Adrenal gland (tissue), 12 donors: ENCODE data around the gene CIZ1. TPM values are rescaled to one million over a fixed set of nuclear protein-coding genes. Genes with fewer than 3 reads are reported as not detected.

ENCODE experiments used
- DNase-seq, 7 donors: peaks; one replicate each; pipeline ENCODE4 v3.0.0-alpha.2; 2019 to 2020
- H3K27ac ChIP-seq, 5 donors: fragments of 200-600 bp; sonication (generic) in 4 of 5; 1 replicate in 3 of 5; 2 replicates in 2 of 5; pipeline versions ENCODE4 v1.5.1 to v1.8.0; 2016 to 2020; ENCODE audit warnings: mild to moderate bottlenecking in 1 of 5
- H3K27me3 ChIP-seq: fragments of 200-600 bp; 2 replicates; pipeline ENCODE4 v1.8.0; 2021
- H3K36me3 ChIP-seq, 2 donors: fragments of 200-600 bp; replicated peaks in 1 of 2; 1 replicate in 1 of 2; 2 replicates in 1 of 2; pipeline versions ENCODE4 v1.5.1 to v1.8.0; 2018 to 2022
- H3K4me1 ChIP-seq, 2 donors: fragments of 200-600 bp; replicated peaks in 1 of 2; 1 replicate in 1 of 2; 2 replicates in 1 of 2; pipeline versions ENCODE4 v1.5.1 to v1.8.0; 2018 to 2021
- H3K4me3 ChIP-seq, 4 donors: fragments of 200-600 bp; sonication (generic) in 3 of 4; one replicate each; pipeline ENCODE4 v1.5.1; 2016 to 2018
- H3K9me3 ChIP-seq, 3 donors: fragments of 200-600 bp; sonication (generic) in 1 of 3; replicated peaks in 1 of 3; 1 replicate in 2 of 3; 2 replicates in 1 of 3; pipeline versions ENCODE4 v1.5.1 to v1.8.0; 2016 to 2021
- CTCF ChIP-seq, 6 experiments: fragments of 450-650 bp in 4 of 6; fragments of 200-600 bp in 2 of 6; sonication (generic) in 1 of 6; IDR thresholded peaks; 1 replicate in 5 of 6; 2 replicates in 1 of 6; pipeline versions ENCODE4 v1.5.1 to v1.8.0; 2016 to 2021; ENCODE audit warnings: antibody characterized with exemption in 6 of 6, mild to moderate bottlenecking in 2 of 6, moderate library complexity in 1 of 6
- POLR2A ChIP-seq, 2 donors: fragments of 450-650 bp; IDR thresholded peaks; one replicate each; pipeline ENCODE4 v1.6.1; 2017; ENCODE audit warnings: antibody characterized with exemption in 2 of 2, mild to moderate bottlenecking in 2 of 2, moderate library complexity in 1 of 2
- WGBS, 4 donors: extraction: QIAGEN DNeasy Blood & Tissue Kit in 2 of 4; methylation state at CpG; one replicate each; pipeline versions ENCODE4 v1.1.5 to v1.1.7; 2013 to 2017; 5-methylcytosine and 5-hydroxymethylcytosine counted together
- intact Hi-C, 2 donors: fragments of 100-400 bp; cut with DNase I; formaldehyde crosslinking; loops; one replicate each; pipeline versions ENCODE4 v1.14.1 to v1.15.0; 2022 to 2023
- polyA plus RNA-seq, 3 donors: library from polyadenylated mRNA; stranded (reverse); fragments of 200-250 nt in 2 of 3; fragments of 350-450 nt in 1 of 3; fragmentation: Illumina TruSeq in 1 of 3; extraction: RNeasy Lipid Tissue Mini Kit (QIAGEN cat#74804) in 1 of 3; gene quantifications; one replicate each; pipeline ENCODE4 v1.2.3, GENCODE V29; 2013 to 2014
- total RNA-seq, 9 donors: library from RNA; depleted of rRNA in 4 of 9; stranded (reverse); fragments of >200 nt in 4 of 9; fragments of 120-200 nt in 1 of 9; fragmentation: NEBNext Ultra II Directional in 1 of 9; extraction: Animal tissue kit (Norgen Biotek cat#: 25700) in 1 of 9; gene quantifications; one replicate each; pipeline versions ENCODE4 v1.1.0 to v1.2.4, GENCODE V29; 2013 to 2023
- donor health status: healthy with polysubstance abuse.
- donor health status: Bipolar disorder and iron deficiency.
- donor health status: DM: yes; HTN: yes; CAD: no.
- donor health status: DM: no; HTN: no; CAD: no.
- donor health status: DM: no; HTN: no; CAD: no.
- donor health status: DM: yes; HTN: yes; CAD: no.

CIZ1 gene
- total and polyA plus RNA-seq, 12 donors = 25.3 to 142 (median 80.4) TPM

- DNase-seq = peak in 1 of 7 donors; percentile 11
- Histone ChIP-seq H3K4me1 (peaks cover 0 to 1% of the 10 kb centered on the region in 2 donors), H3K27ac (no peak overlapping the region), H3K4me3 (no peak overlapping the region), H3K9me3 (no peaks in the 10 kb centered on the region), H3K36me3 (no peaks in the 10 kb centered on the region), H3K27me3 (no peaks in the 10 kb centered on the region)
- intact Hi-C loops = no loop called here
- TF ChIP-seq CTCF (IDR thresholded peaks at IDR 0.05) (no peak), POLR2A (IDR thresholded peaks at IDR 0.05) (no peak)
- WGBS, 4 donors = 71 to 78% (median 74%) methylated on average over 7 to 8 of the region's 8 CpGs
These were observed 47.7 kb downstream of the CIZ1 start for GRCh38 chr9:128143525-128144238.

GRCh38 chr9:128142596-128142995 lies 48.8 kb downstream of the CIZ1 start:
- H3K9me3 ChIP-seq = no peaks in the 10 kb centered on the region
- intact Hi-C loops = no loop called here
- no peaks in the 10 kb centered on the region for H3K27me3 ChIP-seq
- 85 to 100% (median 93%) methylated on average over 2 of the region's 2 CpGs for WGBS, 4 donors
- H3K4me1 ChIP-seq = no peaks in the 10 kb centered on the region
- no peak overlapping the region for H3K27ac ChIP-seq
- no peak for TF ChIP-seq CTCF (IDR thresholded peaks at IDR 0.05)
- no peak for TF ChIP-seq POLR2A (IDR thresholded peaks at IDR 0.05)
- DNase-seq = no peak
- no peaks in the 10 kb centered on the region for H3K36me3 ChIP-seq
- H3K4me3 ChIP-seq = no peak overlapping the region

- intact Hi-C loops = no loop called here
- Histone ChIP-seq H3K9me3 (no peaks in the 10 kb centered on the region), H3K27ac (no peak overlapping the region), H3K4me3 (no peak overlapping the region), H3K27me3 (no peaks in the 10 kb centered on the region), H3K36me3 (no peaks in the 10 kb centered on the region), H3K4me1 (no peaks in the 10 kb centered on the region)
- TF ChIP-seq POLR2A (IDR thresholded peaks at IDR 0.05) (no peak), CTCF (IDR thresholded peaks at IDR 0.05) (no peak)
- DNase-seq = peak in 1 of 7 donors; percentile 19
- 63 to 82% (median 67%) methylated on average over 4 of the region's 4 CpGs for WGBS, 4 donors
These were observed 49.3 kb downstream of the CIZ1 start for GRCh38 chr9:128142061-128142460.

GRCh38 chr9:128141604-128142003 lies 49.8 kb downstream of the CIZ1 start:
- DNase-seq = no peak

More at GRCh38 chr9:128141604-128142003, 49.8 kb downstream of the CIZ1 start:
- intact Hi-C loops = no loop called here
- Histone ChIP-seq H3K9me3 (no peaks in the 10 kb centered on the region), H3K4me3 (no peak overlapping the region), H3K27me3 (no peaks in the 10 kb centered on the region), H3K27ac (no peak overlapping the region), H3K36me3 (no peaks in the 10 kb centered on the region), H3K4me1 (no peaks in the 10 kb centered on the region)
- TF ChIP-seq CTCF (IDR thresholded peaks at IDR 0.05) (no peak), POLR2A (IDR thresholded peaks at IDR 0.05) (no peak)
- WGBS, 4 donors = 91 to 100% (median 98%) methylated on average over 3 of the region's 3 CpGs
